WTC11 (cell line): ENCODE results near the gene CRYBB1. TPM values are rescaled to one million over a fixed set of nuclear protein-coding genes. Genes with fewer than 3 reads are reported as not detected.

Experiments
- ATAC-seq: fragments of 200-7000 bp; cut with Tn5 transposase; 2 replicates; pipeline ENCODE4 v1.10.0; 2021; ENCODE audit warnings: mild to moderate bottlenecking, moderate library complexity
- CTCF ChIA-PET: fragments of 300-600 bp; sonication (Branson Sonifier 250); formaldehyde crosslinking; loops from one replicate; lab custom pipeline; 2021; ENCODE audit warnings: antibody characterized with exemption; lab: Charles Lee
- POLR2A ChIA-PET: fragments of 350-600 bp; sonication (Branson Sonifier 250); formaldehyde crosslinking; loops from one replicate; lab custom pipeline; 2021; ENCODE audit warnings: antibody characterized with exemption; lab: Charles Lee
- DNase-seq: peaks from one replicate; pipeline ENCODE4 v3.0.0; 2021; ENCODE audit warnings: low spot score
- H3K27ac Mint-ChIP-seq: 2 replicates; pipeline ENCODE4 v1.8.0; 2021; ENCODE audit warnings: mixed read lengths
- H3K27me3 Mint-ChIP-seq: 2 replicates; pipeline ENCODE4 v1.8.0; 2021; ENCODE audit warnings: low read depth, mild to moderate bottlenecking, moderate library complexity, mixed read lengths
- H3K36me3 Mint-ChIP-seq: 2 replicates; pipeline ENCODE4 v1.8.0; 2021; ENCODE audit warnings: mixed read lengths
- H3K4me1 Mint-ChIP-seq: 2 replicates; pipeline ENCODE4 v1.8.0; 2022; ENCODE audit warnings: mixed read lengths
- H3K4me3 Mint-ChIP-seq: 2 replicates; pipeline ENCODE4 v1.8.0; 2021; ENCODE audit warnings: mild to moderate bottlenecking, moderate library complexity, mixed read lengths
- H3K9me3 Mint-ChIP-seq: 2 replicates; pipeline ENCODE4 v1.8.0; 2021; ENCODE audit warnings: mixed read lengths
- AFF4 ChIP-seq: sonication (generic); formaldehyde crosslinking; IDR thresholded peaks from 2 replicates; pipeline ENCODE4 v1.8.1; 2023; ENCODE audit warnings: mild to moderate bottlenecking, missing genetic modification reagents, borderline replicate concordance
- AR ChIP-seq: fragments of 250-450 bp; sonication (Bioruptor Pico); IDR thresholded peaks from 2 replicates; pipeline ENCODE4 v1.9.0; 2021; ENCODE audit warnings: mild to moderate bottlenecking
- ATF1 ChIP-seq: sonication (generic); formaldehyde crosslinking; IDR thresholded peaks from 2 replicates; pipeline ENCODE4 v1.8.1; 2023; ENCODE audit warnings: mild to moderate bottlenecking, moderate library complexity, missing genetic modification reagents
- GRHL2 ChIP-seq: fragments of 250-450 bp; sonication (Bioruptor Pico); IDR thresholded peaks from 2 replicates; pipeline ENCODE4 v1.8.0; 2022; ENCODE audit warnings: mild to moderate bottlenecking, moderate library complexity; ENCODE audit not compliant: insufficient replicate concordance, severe bottlenecking
- GTF2I ChIP-seq: fragments of 250-450 bp; sonication (Bioruptor Pico); conservative IDR thresholded peaks from 2 replicates; pipeline ENCODE4 v1.4.0; 2021; ENCODE audit warnings: mild to moderate bottlenecking
- KAT7 ChIP-seq: sonication (generic); formaldehyde crosslinking; IDR thresholded peaks from 2 replicates; pipeline ENCODE4 v1.8.1; 2023; ENCODE audit warnings: missing genetic modification reagents, mild to moderate bottlenecking, borderline replicate concordance
- SMAD4 ChIP-seq: sonication (generic); formaldehyde crosslinking; IDR thresholded peaks from 2 replicates; pipeline ENCODE4 v1.8.0; 2022; ENCODE audit warnings: mild to moderate bottlenecking, missing genetic modification reagents
- ZNF425 ChIP-seq: fragments of 250-450 bp; sonication (Bioruptor Pico); conservative IDR thresholded peaks from 2 replicates; pipeline ENCODE4 v1.9.0; 2021; ENCODE audit warnings: mild to moderate bottlenecking
- ZNF512 ChIP-seq: sonication (generic); formaldehyde crosslinking; IDR thresholded peaks from 2 replicates; pipeline ENCODE4 v1.8.1; 2022; ENCODE audit warnings: missing genetic modification reagents, borderline replicate concordance
- total RNA-seq: library from RNA; stranded (reverse); gene quantifications from 3 replicates; pipeline ENCODE4 v1.2.3, GENCODE V29; 2021
- TF ChIP-seq, protein P1 (sequence below): sonication (generic); formaldehyde crosslinking; conservative IDR thresholded peaks from 2 replicates; pipeline ENCODE4 v1.8.1; 2023; ENCODE audit warnings: mild to moderate bottlenecking, low read depth, missing genetic modification reagents, moderate library complexity
- TF ChIP-seq, protein P2 (sequence below): sonication (generic); formaldehyde crosslinking; IDR thresholded peaks from 2 replicates; pipeline ENCODE4 v1.8.0; 2022; ENCODE audit warnings: mild to moderate bottlenecking, missing genetic modification reagents
- TF ChIP-seq, protein P3 (sequence below): sonication (generic); formaldehyde crosslinking; IDR thresholded peaks from 2 replicates; pipeline ENCODE4 v1.8.1; 2023; ENCODE audit warnings: mild to moderate bottlenecking, missing genetic modification reagents, moderate library complexity

CRYBB1 gene
- total RNA-seq, 1 experiment from 2014 or later, result 4.0 TPM

DNA sequence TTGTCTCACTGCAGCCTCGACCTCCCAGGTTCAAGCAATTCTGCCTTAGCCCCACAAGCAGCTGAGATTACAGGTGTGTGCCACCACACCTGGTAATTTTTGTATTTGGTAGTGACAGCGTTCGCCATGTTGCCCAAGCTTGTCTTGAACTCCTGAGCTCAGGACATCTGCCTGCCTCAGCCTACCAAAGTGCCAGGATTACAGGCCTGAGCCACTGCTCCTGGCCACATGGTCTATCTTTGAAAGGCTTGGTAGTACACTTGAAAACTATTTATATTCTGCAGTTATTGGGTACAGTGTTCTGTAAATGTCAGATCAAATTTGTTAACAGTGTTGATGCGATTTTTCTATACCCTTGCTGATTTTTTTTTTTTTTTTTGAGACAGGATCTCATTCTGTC is 13.5 kb upstream of the CRYBB1 start (continued):
- TF ChIP-seq, protein P1, sequence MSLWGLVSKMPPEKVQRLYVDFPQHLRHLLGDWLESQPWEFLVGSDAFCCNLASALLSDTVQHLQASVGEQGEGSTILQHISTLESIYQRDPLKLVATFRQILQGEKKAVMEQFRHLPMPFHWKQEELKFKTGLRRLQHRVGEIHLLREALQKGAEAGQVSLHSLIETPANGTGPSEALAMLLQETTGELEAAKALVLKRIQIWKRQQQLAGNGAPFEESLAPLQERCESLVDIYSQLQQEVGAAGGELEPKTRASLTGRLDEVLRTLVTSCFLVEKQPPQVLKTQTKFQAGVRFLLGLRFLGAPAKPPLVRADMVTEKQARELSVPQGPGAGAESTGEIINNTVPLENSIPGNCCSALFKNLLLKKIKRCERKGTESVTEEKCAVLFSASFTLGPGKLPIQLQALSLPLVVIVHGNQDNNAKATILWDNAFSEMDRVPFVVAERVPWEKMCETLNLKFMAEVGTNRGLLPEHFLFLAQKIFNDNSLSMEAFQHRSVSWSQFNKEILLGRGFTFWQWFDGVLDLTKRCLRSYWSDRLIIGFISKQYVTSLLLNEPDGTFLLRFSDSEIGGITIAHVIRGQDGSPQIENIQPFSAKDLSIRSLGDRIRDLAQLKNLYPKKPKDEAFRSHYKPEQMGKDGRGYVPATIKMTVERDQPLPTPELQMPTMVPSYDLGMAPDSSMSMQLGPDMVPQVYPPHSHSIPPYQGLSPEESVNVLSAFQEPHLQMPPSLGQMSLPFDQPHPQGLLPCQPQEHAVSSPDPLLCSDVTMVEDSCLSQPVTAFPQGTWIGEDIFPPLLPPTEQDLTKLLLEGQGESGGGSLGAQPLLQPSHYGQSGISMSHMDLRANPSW (CRISPR knock-in tag), result no peak
- no peak for TF ChIP-seq SMAD4 (CRISPR knock-in tag)

DNA sequence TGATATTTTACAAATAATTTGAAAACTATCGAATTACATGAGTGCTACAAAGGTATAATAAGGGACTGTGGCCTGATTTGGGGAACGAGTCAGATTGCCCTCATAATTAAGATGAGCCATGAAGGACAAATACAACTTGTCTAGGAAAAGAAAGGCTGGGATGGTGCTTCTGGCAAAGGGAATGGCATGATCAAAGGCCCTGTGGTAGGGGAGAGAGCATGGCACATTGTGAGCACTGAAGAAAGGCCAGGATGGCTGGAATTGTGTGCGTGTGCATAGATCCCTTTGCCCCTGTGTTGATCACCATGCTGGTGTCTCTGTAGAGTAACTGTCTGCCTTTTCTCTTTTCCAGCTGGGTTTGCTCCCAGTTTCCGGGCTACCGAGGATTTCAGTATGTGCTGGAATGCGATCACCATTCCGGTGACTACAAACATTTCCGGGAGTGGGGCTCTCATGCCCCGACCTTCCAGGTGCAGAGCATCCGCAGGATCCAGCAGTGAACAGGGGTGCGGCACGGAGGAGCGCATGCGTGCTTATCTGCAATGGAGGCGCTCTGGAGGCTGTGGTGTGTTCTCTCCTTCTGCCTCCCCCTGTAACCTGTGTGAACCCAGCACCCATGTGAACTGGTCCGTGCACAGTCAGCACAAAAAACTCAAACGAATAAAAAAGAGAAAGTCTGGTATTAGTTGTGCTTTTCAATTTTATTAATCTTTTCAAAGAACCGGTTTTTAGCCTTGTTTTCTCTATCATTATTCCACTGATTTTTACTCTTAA is 12.3 kb upstream of the CRYBB1 start:
- Mint-ChIP-seq H3K27ac (no peak overlapping the region), H3K27me3 (peaks cover 10% of the 10 kb centered on the region), H3K36me3 (no peaks in the 10 kb centered on the region), H3K4me3 (no peak overlapping the region)
- POLR2A ChIA-PET, result no interaction called here
- CTCF ChIA-PET, result no interaction called here
- 0 out of 2 replicates have a peak, but pooled peaks have one; percentile 18 for ATAC-seq
- TF ChIP-seq GTF2I (CRISPR knock-in tag) (0 out of 2 replicates have a peak, but pooled peaks have one; percentile 23), ZNF512 (CRISPR knock-in tag) (no peak)
- TF ChIP-seq, all 79 proteins: peak for 1
- no peak for DNase-seq
- peaks cover 9% of the 10 kb centered on the region for H3K9me3 Mint-ChIP-seq
- H3K4me1 Mint-ChIP-seq, result peaks cover 25% of the 10 kb centered on the region

GRCh38 chr22:26624803-26625202 is 7.0 kb upstream of the CRYBB1 start:
- POLR2A ChIA-PET, result no interaction called here
- DNase-seq (no peak), ATAC-seq (no peak)
- H3K27ac Mint-ChIP-seq, result no peak overlapping the region
- no peak overlapping the region for H3K4me3 Mint-ChIP-seq
- H3K36me3 Mint-ChIP-seq, result no peaks in the 10 kb centered on the region
- H3K4me1 Mint-ChIP-seq, result peaks cover 14% of the 10 kb centered on the region
- H3K27me3 Mint-ChIP-seq, result peaks cover 20% of the 10 kb centered on the region
- CTCF ChIA-PET, result no interaction called here
- no peak for TF ChIP-seq AFF4 (CRISPR knock-in tag)
- TF ChIP-seq ZNF425 (CRISPR knock-in tag), result no peak
- TF ChIP-seq, protein P2, sequence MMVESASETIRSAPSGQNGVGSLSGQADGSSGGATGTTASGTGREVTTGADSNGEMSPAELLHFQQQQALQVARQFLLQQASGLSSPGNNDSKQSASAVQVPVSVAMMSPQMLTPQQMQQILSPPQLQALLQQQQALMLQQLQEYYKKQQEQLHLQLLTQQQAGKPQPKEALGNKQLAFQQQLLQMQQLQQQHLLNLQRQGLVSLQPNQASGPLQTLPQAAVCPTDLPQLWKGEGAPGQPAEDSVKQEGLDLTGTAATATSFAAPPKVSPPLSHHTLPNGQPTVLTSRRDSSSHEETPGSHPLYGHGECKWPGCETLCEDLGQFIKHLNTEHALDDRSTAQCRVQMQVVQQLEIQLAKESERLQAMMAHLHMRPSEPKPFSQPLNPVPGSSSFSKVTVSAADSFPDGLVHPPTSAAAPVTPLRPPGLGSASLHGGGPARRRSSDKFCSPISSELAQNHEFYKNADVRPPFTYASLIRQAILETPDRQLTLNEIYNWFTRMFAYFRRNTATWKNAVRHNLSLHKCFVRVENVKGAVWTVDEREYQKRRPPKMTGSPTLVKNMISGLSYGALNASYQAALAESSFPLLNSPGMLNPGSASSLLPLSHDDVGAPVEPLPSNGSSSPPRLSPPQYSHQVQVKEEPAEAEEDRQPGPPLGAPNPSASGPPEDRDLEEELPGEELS, result no peak
- no peak for TF ChIP-seq KAT7
- TF ChIP-seq ATF1 (CRISPR knock-in tag), result no peak
- no peak for TF ChIP-seq AR (CRISPR knock-in tag)
- TF ChIP-seq GRHL2 (CRISPR knock-in tag), result no peak
- TF ChIP-seq, protein P3, sequence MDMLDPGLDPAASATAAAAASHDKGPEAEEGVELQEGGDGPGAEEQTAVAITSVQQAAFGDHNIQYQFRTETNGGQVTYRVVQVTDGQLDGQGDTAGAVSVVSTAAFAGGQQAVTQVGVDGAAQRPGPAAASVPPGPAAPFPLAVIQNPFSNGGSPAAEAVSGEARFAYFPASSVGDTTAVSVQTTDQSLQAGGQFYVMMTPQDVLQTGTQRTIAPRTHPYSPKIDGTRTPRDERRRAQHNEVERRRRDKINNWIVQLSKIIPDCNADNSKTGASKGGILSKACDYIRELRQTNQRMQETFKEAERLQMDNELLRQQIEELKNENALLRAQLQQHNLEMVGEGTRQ (CRISPR knock-in tag), result no peak
- H3K9me3 Mint-ChIP-seq, result peaks cover 11% of the 10 kb centered on the region
